HG02885 (cell line): ENCODE results near the gene HOXD1.

ENCODE experiments used
- ATAC-seq: cut with Tn5 transposase; IDR thresholded peaks from one replicate; pipeline ENCODE4 v1.9.1; 2021; ENCODE audit warnings: mild to moderate bottlenecking; ENCODE audit not compliant: unreplicated experiment, poor library complexity

Gene HOXD1

DNA sequence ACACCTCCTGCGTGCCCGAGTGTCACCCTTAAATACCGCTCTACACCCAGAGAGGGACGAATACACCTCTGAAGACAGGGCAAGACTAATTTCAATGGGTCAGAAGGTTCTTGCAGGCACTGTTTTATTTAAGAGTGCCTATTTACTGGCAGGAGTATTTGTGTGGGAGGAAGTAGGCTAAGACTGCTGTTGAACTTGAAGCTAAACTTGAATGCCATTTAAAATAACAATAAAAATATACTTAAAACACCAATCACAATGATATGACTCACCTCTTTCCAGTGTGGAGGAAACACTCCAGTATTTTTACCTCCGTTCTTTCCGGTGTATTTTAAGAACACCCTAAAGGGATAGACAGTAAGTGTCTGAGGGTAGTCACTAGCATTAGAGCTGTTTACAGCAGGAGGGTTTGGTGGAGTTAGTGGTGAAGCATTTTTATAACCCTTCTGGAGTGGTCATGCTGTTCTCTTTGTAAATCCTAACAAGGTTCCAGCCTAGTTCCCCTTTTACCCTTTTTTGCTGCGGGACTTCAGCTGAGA lies 9.6 kb upstream of the HOXD1 start:
- ATAC-seq: no peak

DNA sequence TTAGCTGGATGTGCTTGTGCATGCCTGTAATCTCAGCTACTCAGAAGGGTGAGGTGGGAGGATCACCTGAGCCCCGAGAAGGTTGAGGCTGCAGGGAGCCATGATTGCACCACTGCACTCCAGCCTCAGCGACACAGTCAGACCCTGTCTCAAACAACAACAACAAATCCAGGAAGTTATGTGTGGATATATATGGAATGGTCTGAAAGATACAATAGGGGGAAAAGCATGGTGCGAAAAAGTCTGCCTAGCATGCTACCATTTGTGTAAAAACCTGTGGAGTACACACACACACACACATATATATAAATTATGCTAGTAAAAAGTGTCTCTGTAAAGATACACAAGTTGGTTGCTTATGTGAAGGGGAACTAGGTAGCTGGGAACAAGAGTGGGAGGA lies 6.9 kb upstream of the HOXD1 start:
- ATAC-seq: no peak

DNA sequence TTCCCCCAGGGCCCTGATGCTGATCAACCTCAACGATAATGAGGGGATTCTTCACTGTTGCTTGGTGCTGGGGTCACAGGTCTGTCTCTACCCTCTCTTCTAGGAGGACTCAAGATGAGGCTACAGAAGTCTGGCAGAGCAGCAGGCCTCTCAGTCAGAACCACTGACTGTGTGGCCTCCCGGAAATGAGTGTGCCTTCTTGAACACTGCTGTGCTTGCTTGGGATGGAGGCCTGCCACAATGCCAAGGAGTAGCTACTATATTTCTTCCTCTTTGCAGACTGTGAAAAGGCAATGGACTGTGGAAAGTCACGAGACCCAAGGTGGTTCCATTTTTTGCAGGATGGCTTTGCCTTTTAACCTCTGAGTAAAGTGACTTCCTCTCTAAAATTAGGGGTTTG lies 5.8 kb upstream of the HOXD1 start:
- no peak for ATAC-seq

DNA sequence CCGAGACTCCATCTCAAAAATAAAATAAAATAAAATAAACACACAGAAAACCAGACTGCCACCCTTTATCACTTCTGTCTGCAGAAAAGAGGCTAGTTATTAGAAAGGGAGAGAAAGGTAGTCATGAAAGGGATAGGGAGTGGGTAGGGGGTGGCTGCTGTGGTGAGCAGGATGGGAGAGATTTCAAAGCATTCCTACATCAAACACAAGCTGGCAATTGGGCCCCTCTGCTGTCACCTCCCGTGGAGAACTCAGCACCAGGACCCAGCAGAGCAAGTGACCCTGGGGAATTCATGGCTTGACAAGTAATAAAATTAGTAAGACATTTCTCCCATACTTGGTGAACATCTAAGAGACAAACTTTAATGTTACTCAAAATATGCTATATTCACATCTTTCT lies 3.7 kb upstream of the HOXD1 start:
- no peak for ATAC-seq

DNA sequence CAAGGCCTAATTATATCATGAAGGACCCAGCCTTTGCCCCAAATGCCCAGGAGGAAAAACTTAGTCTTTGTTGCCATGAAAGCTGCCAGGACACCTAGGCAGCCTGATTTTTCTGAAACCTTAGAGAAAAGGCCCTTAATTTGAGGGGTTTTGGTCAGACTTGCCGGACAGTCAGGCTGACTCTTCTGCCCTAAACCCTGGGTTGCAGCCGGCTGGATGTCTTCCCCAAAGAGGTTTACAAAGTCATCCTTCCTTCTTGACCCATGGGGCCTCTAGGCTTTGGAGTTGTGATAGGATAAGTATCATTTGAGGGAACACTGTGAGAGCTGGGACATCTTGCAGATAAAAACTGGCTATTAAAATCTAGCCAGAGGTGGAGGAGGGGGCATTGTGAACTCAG lies 2.4 kb upstream of the HOXD1 start:
- ATAC-seq: no peak

DNA sequence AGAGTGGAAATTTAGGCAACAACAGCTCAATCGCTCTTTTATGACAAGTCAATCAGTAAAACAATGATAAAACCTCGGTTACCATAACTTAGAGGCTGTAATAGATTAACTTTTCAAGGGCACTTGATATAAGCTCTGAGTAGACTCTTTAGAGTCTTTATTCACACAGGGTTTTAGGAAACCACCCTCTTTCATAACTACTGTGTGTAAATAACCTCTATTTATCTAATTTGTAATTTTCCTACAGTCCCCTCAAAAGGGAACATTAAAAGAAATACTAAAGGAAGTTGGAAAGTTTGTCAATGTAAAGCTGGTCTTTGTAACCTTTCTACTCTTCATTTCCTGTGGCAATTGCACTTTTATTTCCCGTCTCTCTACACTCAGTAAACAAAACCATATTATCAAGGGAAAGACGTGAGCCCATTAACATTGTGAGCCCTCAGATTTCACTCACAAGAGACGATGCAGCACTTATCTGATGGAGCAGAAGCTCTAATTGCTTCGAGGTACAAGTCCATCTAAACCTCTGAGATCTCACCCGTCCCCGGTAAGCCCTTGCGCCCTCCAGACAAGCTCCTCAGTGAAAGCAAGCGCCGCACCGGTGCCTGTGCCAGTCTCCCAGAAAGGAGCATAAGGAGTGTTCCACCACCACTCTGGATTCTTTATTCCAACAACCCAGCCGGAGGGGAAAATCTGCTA lies 1.1 kb upstream of the HOXD1 start:
- ATAC-seq: peak; percentile 24

DNA sequence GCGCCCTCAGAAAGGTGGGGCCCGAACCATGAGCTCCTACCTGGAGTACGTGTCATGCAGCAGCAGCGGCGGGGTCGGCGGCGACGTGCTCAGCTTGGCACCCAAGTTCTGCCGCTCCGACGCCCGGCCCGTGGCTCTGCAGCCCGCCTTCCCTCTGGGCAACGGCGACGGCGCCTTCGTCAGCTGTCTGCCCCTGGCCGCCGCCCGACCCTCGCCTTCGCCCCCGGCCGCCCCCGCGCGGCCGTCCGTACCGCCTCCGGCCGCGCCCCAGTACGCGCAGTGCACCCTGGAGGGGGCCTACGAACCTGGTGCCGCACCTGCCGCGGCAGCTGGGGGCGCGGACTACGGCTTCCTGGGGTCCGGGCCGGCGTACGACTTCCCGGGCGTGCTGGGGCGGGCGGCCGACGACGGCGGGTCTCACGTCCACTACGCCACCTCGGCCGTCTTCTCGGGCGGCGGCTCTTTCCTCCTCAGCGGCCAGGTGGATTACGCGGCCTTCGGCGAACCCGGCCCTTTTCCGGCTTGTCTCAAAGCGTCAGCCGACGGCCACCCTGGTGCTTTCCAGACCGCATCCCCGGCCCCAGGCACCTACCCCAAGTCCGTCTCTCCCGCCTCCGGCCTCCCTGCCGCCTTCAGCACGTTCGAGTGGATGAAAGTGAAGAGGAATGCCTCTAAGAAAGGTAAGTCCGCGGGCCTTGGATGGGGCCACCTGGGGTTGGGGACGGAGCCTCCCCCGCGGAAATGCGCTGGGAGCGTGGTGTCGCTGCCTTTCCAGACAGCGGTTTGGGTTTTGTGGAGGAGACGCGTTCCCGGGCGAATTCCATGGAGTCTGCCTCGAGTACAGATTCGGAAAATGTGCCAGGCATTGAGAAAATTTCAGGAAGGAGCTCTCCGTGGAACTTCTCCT lies 559 bp downstream of the HOXD1 start:
- peak; percentile 27 for ATAC-seq

DNA sequence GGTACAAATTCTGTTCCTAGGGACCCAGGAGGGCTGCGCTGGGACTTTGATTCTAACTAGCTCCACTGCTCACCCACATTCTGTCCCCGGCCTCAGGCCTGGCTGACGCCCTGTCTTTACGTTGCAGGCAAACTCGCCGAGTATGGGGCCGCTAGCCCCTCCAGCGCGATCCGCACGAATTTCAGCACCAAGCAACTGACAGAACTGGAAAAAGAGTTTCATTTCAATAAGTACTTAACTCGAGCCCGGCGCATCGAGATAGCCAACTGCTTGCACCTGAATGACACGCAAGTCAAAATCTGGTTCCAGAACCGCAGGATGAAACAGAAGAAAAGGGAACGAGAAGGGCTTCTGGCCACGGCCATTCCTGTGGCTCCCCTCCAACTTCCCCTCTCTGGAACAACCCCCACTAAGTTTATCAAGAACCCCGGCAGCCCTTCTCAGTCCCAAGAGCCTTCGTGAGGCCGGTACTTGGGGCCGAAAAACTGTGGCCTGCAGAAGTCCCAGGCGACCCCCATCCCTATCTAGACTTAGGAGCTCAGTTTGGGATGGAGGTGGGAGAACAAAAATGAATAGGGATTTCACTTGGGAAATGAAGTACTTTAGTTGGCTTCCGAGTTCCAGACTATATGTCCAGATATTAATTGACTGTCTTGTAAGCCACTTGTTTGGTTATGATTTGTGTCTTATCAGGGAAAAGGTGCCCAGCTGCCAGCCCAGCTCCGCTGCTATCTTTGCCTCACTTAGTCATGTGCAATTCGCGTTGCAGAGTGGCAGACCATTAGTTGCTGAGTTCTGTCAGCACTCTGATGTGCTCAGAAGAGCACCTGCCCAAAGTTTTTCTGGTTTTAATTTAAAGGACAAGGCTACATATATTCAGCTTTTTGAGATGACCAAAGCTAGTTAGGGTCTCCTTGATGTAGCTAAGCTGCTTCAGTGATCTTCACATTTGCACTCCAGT lies 1.5 kb downstream of the HOXD1 start:
- no peak for ATAC-seq

DNA sequence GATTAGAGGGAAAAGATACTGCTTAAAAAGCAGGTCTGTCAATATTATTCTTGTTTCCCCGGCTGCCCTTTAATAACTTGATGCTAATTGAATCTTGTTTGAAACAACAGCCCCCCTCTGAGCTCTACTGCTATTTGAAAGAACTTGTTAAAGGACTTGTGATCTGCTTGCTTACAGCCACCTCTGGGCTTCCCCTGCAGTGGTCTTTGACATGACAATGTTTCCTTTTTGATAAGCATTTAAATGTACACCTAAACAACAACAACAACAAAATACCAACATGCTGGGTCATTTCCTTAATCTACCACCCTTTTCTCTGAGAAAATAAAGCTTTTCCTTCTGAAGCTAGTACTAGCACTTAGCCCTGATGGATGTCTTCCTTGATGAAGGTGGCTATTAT lies 3.9 kb downstream of the HOXD1 start:
- ATAC-seq: no peak

DNA sequence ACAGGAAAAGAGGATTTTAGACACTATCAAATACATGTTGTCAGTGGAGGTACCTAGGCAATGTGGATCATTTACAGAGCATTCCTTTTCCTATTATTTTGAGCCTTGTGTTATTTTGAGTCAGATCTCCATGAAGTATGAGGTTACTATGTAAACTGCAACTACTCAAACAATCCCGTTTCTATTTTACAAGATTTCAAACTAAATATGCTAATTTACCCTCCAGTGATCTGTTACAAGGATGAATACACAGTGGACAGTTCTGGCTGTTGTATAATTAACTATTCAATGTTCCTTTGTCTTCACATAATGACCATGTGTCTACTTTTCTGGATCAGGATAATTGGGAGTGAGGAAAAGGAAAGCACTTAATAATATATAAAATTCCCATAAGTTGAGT lies 4.6 kb downstream of the HOXD1 start:
- no peak for ATAC-seq

DNA sequence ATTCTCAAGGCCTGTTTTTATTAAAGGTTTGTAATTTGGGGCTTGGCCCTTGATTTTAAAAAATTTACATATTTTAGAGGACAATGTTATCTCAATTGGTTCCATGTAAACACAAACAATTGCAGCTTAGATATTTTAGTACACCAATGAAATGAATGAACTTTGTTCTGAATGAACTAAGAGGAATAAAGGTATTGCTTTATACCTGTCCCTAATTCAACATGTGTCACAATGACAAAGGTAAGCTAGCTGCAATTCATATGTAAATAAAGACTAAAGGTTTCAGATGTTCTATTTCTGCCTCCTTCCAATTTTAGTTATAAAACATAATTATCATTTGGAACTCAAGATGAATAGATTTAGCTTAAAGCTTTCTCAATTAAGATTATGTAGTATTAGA lies 11.4 kb downstream of the HOXD1 start:
- ATAC-seq: no peak

DNA sequence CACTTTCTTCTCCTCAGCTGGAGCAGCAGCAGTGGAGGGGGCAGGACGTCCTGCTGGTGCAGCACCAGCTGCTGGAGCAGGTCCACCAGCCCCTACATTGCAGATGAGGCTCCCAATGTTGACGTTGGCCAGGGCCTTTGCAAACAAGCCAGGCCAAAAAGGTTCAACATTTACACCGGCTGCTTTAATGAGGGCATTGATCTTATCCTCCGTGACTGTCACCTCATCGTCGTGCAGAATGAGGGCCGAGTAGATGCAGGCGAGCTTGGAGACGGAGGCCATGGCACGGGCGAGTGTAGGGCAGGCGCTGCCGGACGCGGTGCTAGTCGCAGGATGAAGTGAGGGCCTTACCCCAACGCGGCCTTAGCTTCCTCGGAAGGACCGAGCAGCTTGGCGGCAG lies 12.5 kb downstream of the HOXD1 start:
- ATAC-seq: no peak

DNA sequence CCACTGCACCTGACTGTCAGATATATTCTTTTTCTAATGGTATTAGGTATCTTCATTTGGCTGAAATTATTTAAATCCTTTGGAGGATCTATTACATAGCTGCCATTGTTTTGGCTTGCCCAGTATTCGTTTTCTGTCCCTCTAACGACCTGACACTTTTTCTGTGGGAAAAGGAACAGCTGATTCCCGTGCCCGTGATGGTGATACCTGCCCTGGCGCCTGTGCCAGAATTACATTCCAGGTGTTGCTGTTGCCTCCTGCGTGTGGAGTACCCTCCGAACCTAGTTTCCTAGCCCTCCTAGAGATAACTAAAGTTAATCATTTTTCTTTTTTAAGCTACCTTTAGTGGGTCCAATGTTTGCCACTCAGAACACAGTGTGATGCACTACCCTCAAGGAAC lies 14.0 kb downstream of the HOXD1 start:
- no peak for ATAC-seq

DNA sequence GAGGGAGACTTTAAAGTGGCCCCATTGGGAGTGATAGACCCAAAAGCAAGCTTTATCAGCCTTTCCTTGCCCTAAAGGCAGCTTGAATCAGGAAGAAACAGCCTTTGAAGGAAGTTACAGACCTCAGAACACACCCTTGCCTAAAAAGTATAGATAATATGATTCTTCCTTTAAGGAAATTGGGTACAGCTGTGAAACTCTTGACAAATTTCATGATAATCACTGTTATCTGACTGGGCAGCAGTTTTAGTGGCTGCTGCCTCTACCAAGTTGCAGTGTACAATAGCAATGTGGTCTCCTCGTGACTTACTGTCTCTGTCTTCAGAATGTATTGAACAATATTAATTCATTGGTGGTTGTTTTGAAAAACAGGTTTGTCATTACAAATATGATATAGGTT lies 16.7 kb downstream of the HOXD1 start:
- no peak for ATAC-seq

DNA sequence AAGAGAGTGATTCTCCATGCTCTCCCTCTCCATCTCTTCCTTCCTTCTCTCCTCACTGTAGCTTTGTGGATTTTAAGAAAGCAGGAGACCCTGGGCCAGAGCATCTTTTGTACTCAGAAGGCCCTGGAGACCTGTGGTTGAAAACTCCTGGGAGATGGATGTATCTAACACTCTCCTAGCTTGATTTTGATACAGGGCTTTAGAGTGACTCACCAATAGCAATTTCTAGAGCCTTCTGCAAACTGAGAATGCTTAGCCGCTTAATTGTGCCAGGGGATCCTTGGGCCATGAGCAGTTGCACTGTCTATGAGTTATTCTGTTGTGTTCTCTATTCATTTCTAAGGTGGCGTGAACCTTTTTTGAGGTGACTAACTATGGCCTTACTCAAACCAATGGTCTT lies 17.7 kb downstream of the HOXD1 start:
- no peak for ATAC-seq

DNA sequence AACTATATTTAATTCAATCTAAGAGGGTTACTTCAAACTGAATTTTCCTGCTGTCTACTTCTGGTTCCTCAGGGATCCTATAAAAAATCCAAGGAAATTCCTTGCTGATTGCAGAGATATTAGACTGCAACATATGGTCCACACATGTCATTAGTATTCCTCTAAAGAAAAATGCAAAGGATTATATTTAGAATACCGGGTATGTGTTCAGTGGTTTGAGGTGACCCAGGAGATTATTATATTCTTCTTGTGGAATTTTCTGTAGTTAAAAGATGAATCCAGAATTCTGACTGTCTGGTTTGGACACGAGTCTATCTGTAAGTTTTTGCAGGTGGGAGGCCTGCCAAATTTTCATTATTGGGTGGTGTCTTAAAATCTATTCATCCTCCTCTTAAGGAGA lies 18.2 kb downstream of the HOXD1 start:
- no peak for ATAC-seq

DNA sequence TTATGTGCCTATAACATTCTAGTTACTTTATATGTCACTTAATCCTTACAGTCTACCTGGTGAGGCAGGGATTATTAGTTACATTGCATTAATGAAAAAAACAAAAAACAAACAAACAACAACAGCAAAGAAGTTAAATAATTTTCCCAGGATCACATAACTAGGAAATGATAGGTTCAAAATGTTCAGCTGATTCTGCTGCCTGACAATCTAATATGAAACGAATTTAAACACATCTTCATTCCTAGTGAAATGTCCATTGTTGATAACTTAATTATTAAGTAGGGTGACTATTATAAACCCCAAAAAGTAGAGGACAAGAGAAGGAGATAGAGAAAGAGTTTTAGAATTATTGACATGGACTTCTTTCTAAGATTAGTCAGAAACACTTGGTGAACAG lies 22.6 kb downstream of the HOXD1 start:
- ATAC-seq: no peak

DNA sequence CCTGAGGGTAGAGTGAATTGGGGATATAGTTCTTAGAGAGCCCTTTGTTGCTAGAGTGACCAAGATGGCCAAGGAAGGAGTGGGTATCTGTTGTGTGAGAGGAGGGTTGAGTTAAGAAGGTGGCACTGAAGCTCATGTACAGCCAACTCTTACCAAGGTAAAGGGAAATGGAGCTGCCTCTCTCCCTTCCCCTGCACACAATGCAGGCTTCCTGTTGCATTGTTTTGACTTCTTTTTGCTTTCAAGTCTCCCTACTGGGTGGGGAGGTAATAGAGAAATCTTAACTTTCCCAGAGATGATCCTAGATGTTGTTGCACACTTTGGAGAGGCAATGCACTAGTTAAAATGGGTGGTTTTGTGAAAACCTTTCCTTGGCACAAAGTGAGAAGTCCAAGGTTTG lies 23.8 kb downstream of the HOXD1 start:
- no peak for ATAC-seq

DNA sequence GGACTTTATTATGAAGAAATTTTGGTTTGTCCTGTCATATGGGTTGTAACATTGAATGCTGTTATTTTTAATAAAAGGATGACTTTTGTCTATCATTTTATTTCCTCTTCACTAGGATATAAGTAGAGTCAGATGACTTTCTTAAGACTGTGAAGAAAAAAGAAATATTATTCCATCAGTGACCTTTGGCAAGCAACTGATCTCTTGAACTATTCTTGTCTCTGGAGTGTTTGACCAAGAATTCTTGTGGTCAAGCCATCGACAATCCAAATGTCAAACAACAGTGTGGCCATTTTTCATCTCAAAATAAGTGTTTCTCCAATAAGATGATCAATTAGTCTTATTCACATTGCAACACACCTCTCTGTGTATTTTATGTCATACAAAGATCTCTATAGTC lies 24.9 kb downstream of the HOXD1 start:
- no peak for ATAC-seq

DNA sequence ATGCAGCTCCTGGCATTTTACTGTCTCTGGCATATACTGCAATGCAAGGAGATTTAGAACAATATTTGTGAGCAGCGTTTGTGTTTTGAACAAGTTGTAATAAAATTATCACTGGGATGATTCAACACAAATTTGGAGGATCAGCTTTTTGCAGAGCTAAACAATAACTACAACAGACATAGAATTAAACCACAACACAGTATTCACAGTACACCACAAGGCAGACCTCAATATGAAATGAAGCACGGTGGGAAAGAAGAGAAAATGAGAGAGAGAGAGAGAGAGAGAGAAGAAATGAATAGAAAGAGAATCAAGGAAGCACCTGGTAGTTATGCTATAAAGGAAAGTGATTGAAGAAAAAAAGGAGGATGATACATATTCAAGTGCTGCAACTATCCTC lies 39.4 kb downstream of the HOXD1 start:
- ATAC-seq: no peak

DNA sequence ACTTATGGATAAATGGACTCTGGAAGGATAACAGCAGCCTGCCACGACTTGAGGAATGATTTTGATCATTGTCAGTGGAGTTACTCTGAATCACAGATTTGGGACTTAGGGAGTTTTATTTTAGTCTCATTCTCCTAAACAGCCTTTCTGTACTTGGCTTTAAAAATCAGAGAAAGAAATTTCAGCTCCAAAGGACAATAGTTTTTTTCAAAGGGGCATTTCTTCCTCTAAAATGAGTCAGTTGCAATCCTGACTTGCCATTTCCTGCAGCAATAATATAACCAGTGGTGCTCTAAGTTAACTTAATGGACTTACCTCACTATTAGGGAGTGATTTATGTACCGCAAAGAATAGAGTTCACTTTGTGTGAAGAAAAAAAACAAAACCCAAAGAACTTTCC lies 45.7 kb downstream of the HOXD1 start:
- ATAC-seq: no peak
